Gastroesophageal sphincter (tissue), 3 donors: ENCODE results near the gene HSD17B3.

Experiments used
- CTCF ChIP-seq, 4 experiments: fragments of 200-600 bp in 2 of 4; fragments of 450-650 bp in 2 of 4; sonication (generic) in 1 of 4; IDR thresholded peaks; one replicate each; pipeline ENCODE4 v1.5.1; 2017 to 2019; ENCODE audit warnings: antibody characterized with exemption in 4 of 4, mild to moderate bottlenecking in 2 of 4, moderate library complexity in 2 of 4
- EP300 ChIP-seq: sonication (generic); formaldehyde crosslinking; IDR thresholded peaks from one replicate; pipeline ENCODE4 v1.6.1; 2017; ENCODE audit warnings: antibody characterized with exemption, mild to moderate bottlenecking
- POLR2A ChIP-seq, 2 donors: fragments of 450-650 bp; IDR thresholded peaks; one replicate each; pipeline ENCODE4 v1.6.1; 2017; ENCODE audit warnings: antibody characterized with exemption in 2 of 2, mild to moderate bottlenecking in 2 of 2, moderate library complexity in 1 of 2

GRCh38 chr9:96338299-96338698 is 36.3 kb upstream of the HSD17B3 start:
- no peak for TF ChIP-seq CTCF (IDR thresholded peaks at IDR 0.05)
- TF ChIP-seq EP300: no peak
- TF ChIP-seq POLR2A (IDR thresholded peaks at IDR 0.05): no peak
